ENCODE data around the gene PRXL2A.

GRCh38 chr10:80477813-80478212, 69.5 kb downstream of the PRXL2A start:
- TF ChIP-seq CTCF (IDR thresholded peaks at IDR 0.05 in 8 of 11, conservative IDR thresholded peaks at IDR 0.05 in 3 of 11) (no peak), POLR2A (IDR thresholded peaks at IDR 0.05) (no peak), POLR2AphosphoS5 (IDR thresholded peaks at IDR 0.05) (no peak)

Measured in spleen (tissue), 7 donors.